B cell (primary cell): ENCODE measurements around the gene RPS5. TPM values are rescaled to one million over a fixed set of nuclear protein-coding genes. Genes with fewer than 3 reads are reported as not detected.

Source experiments
- ATAC-seq: fragments of 200-7000 bp; cut with Tn5 transposase; one replicate; pipeline ENCODE4 v1.10.0; 2021; ENCODE audit warnings: low read depth, mild to moderate bottlenecking, moderate number of reproducible peaks, moderate library complexity
- CTCF ChIA-PET: fragments of 350-600 bp; sonication (Branson Sonifier 250); formaldehyde crosslinking; loops from one replicate; lab custom pipeline; 2021; ENCODE audit warnings: antibody characterized with exemption, inconsistent platforms; lab: Charles Lee
- POLR2A ChIA-PET: fragments of 350-600 bp; sonication (Branson Sonifier 250); formaldehyde crosslinking; loops from one replicate; lab custom pipeline; 2021; ENCODE audit warnings: antibody characterized with exemption; lab: Charles Lee
- DNase-seq: peaks from one replicate; pipeline ENCODE4 v3.0.0; 2013
- H2AFZ ChIP-seq: 2 replicates; pipeline ENCODE4 v1.6.1; 2012; ENCODE audit warnings: mild to moderate bottlenecking, low read depth, low read length; ENCODE audit not compliant: insufficient read depth, poor library complexity, severe bottlenecking
- H3K27ac ChIP-seq, 2 donors: 1 replicate in 1 of 2; 2 replicates in 1 of 2; pipeline ENCODE4 v1.5.1; 2012 to 2013; ENCODE audit warnings: low read length in 2 of 2, mild to moderate bottlenecking in 2 of 2, moderate library complexity in 1 of 2
- H3K27me3 ChIP-seq, 4 experiments: fragments of 200-600 bp in 1 of 4; sonication (generic) in 1 of 4; replicated peaks in 1 of 4; 1 replicate in 2 of 4; 2 replicates in 2 of 4; pipeline versions ENCODE4 v1.6.1 to v1.7.0; 2013 to 2016; ENCODE audit warnings: low read length in 3 of 4, mild to moderate bottlenecking in 2 of 4, mixed read lengths in 1 of 4, moderate library complexity in 1 of 4; ENCODE audit not compliant: insufficient read depth in 4 of 4, control insufficient read depth in 3 of 4; ENCODE audit errors: control extremely low read depth in 1 of 4
- H3K36me3 ChIP-seq, 2 experiments: replicated peaks in 1 of 2; 1 replicate in 1 of 2; 2 replicates in 1 of 2; pipeline versions ENCODE4 v1.6.1 to v1.7.1; 2013; ENCODE audit warnings: low read length in 1 of 2; ENCODE audit not compliant: insufficient read depth in 2 of 2, control insufficient read depth in 1 of 2; ENCODE audit errors: control extremely low read depth in 1 of 2, extremely low read depth in 1 of 2
- H3K4me1 ChIP-seq, 2 donors: fragments of 200-600 bp in 1 of 2; sonication (generic) in 1 of 2; 1 replicate in 1 of 2; 2 replicates in 1 of 2; pipeline versions ENCODE4 v1.5.1 to v1.6.1; 2013 to 2017; ENCODE audit warnings: low read length in 2 of 2; ENCODE audit not compliant: control insufficient read depth in 2 of 2, insufficient read depth in 2 of 2
- H3K4me2 ChIP-seq: replicated peaks from 2 replicates; pipeline ENCODE3; 2012; ENCODE audit warnings: mild to moderate bottlenecking, low read depth, low read length; ENCODE audit not compliant: poor library complexity, severe bottlenecking
- H3K4me3 ChIP-seq, 5 experiments: fragments of 200-600 bp in 1 of 5; sonication (generic) in 1 of 5; 1 replicate in 3 of 5; 2 replicates in 2 of 5; pipeline versions ENCODE4 v1.5.1 to v1.7.0; 2011 to 2016; ENCODE audit warnings: low read length in 4 of 5, mild to moderate bottlenecking in 4 of 5, low read depth in 2 of 5, control low read depth in 1 of 5, moderate library complexity in 1 of 5; ENCODE audit not compliant: insufficient read depth in 1 of 5; ENCODE audit errors: control extremely low read depth in 1 of 5, extremely low read depth in 1 of 5
- H3K79me2 ChIP-seq: fragments of 200-600 bp; sonication (generic); one replicate; pipeline ENCODE4 v1.6.0; 2016; ENCODE audit warnings: low read length; ENCODE audit not compliant: control insufficient read depth, insufficient read depth
- H3K9ac ChIP-seq: fragments of 200-600 bp; sonication (generic); 2 replicates; pipeline ENCODE4 v1.6.1; 2017; ENCODE audit warnings: mild to moderate bottlenecking, low read length, moderate library complexity
- H3K9me3 ChIP-seq, 3 donors: one replicate each; pipeline versions ENCODE4 v1.6.1 to v1.7.1; 2013; ENCODE audit warnings: low read length in 2 of 3; ENCODE audit not compliant: control insufficient read depth in 2 of 3, insufficient read depth in 1 of 3; ENCODE audit errors: control extremely low read depth in 1 of 3
- H4K20me1 ChIP-seq: 2 replicates; pipeline ENCODE4 v1.6.0; 2012; ENCODE audit warnings: mild to moderate bottlenecking, low read length; ENCODE audit not compliant: insufficient read depth, control insufficient read depth, poor library complexity, severe bottlenecking
- H3K27ac Mint-ChIP-seq: one replicate; pipeline ENCODE4 v1.8.0; 2021; ENCODE audit warnings: mixed read lengths
- H3K27me3 Mint-ChIP-seq: one replicate; pipeline ENCODE4 v1.8.0; 2021; ENCODE audit warnings: mixed read lengths
- H3K4me1 Mint-ChIP-seq: one replicate; pipeline ENCODE4 v1.8.0; 2021; ENCODE audit warnings: mixed read lengths
- H3K4me3 Mint-ChIP-seq: one replicate; pipeline ENCODE4 v1.8.0; 2021; ENCODE audit warnings: mixed read lengths
- H3K9me3 Mint-ChIP-seq: one replicate; pipeline ENCODE4 v1.8.0; 2022; ENCODE audit warnings: mixed read lengths; ENCODE audit not compliant: insufficient read depth
- EZH2 ChIP-seq: IDR thresholded peaks from 2 replicates; pipeline ENCODE4 v1.6.1; 2012; ENCODE audit warnings: borderline replicate concordance, low read depth, mild to moderate bottlenecking, moderate library complexity, low read length; ENCODE audit not compliant: insufficient read depth, poor library complexity, severe bottlenecking
- WGBS: methylation state at CpG from one replicate; pipeline ENCODE4 v1.1.5; 2013; ENCODE audit warnings: missing lambda C conversion rate; ENCODE audit not compliant: insufficient coverage; 5-methylcytosine and 5-hydroxymethylcytosine counted together
- intact Hi-C: fragments of 100-400 bp; cut with micrococcal nuclease; formaldehyde crosslinking; loops from one replicate; pipeline ENCODE4 v1.10.0; 2022
- polyA plus RNA-seq: library from polyadenylated mRNA; depleted of rRNA; stranded (reverse); fragments of >200 nt; gene quantifications from 2 replicates; pipeline ENCODE4 v1.2.3, GENCODE V29; 2012
- total RNA-seq, 2 donors: library from RNA; stranded (reverse); fragments of 120-200 nt in 1 of 2; gene quantifications; 1 replicate in 1 of 2; 2 replicates in 1 of 2; pipeline versions ENCODE4 v1.2.3 to v1.2.4, GENCODE V29; 2013 to 2022
- TF ChIP-seq, protein P1 (sequence below): fragments of 200-600 bp; IDR thresholded peaks from one replicate; pipeline ENCODE4 v1.8.0; 2022; ENCODE audit warnings: antibody characterized with exemption, mild to moderate bottlenecking

RPS5 gene
- total and polyA plus RNA-seq, 2 donors (not counting 1 experiment from before 2014, with no cell fraction given): 1,311 to 4,330 TPM

DNA sequence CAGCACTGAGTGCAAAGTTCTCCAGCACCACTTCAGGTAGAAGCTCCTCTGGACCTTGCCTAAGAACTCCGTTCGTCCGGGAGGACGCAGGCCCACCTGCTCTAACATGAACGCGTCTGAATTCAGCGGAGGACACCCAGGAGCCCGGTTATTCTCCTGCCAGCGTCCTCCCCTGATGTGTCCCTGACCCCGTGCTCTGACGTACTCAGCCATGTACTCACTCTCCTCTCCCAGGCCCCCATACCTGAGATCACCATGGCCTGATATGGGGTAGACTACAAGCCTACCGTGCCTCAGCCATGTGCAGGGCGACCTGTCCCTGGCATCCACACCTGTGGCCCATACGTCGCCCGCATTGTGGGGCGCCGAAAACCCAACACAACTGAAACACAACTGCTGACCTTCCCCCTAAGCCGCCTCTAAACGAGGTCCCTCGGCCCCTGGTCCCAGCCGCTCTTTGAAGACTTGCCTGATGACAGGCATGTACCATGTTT is 20.6 kb downstream of the RPS5 start:
- peak overlapping the region; percentile 82 to 93 for H3K27ac ChIP-seq
- ATAC-seq (no peak), DNase-seq (no peak)
- intact Hi-C loops: loop anchor here (1.0 to 5.0 kb wide), 12 partner anchors 26 to 225 kb away; partner anchors contain the start of genes ERVK3-1, MZF1, ZNF132 and ZNF274
- peaks cover 5% of the 10 kb centered on the region for H3K79me2 ChIP-seq
- peaks cover 33% of the 10 kb centered on the region for H3K4me1 Mint-ChIP-seq
- H2AFZ ChIP-seq: peak overlapping the region; percentile 81
- H3K9me3 Mint-ChIP-seq: no peaks in the 10 kb centered on the region
- H3K27me3 Mint-ChIP-seq: no peaks in the 10 kb centered on the region
- 30% methylated on average over 22 of the region's 22 CpGs for WGBS
- no peaks in the 10 kb centered on the region for H3K36me3 ChIP-seq
- H3K27ac Mint-ChIP-seq: peak overlapping the region; percentile 98
- H3K9ac ChIP-seq: peak overlapping the region; percentile 91
- POLR2A ChIA-PET: interaction anchor here (1.0 to 1.9 kb wide), 2 partner anchors 32 to 45 kb away, joined by 5 to 9 read pairs; partner anchors contain the start of genes ZNF132 and ZNF497
- H3K4me3 Mint-ChIP-seq: peak overlapping the region; percentile 97
- no peak for TF ChIP-seq EZH2
- TF ChIP-seq, protein P1, sequence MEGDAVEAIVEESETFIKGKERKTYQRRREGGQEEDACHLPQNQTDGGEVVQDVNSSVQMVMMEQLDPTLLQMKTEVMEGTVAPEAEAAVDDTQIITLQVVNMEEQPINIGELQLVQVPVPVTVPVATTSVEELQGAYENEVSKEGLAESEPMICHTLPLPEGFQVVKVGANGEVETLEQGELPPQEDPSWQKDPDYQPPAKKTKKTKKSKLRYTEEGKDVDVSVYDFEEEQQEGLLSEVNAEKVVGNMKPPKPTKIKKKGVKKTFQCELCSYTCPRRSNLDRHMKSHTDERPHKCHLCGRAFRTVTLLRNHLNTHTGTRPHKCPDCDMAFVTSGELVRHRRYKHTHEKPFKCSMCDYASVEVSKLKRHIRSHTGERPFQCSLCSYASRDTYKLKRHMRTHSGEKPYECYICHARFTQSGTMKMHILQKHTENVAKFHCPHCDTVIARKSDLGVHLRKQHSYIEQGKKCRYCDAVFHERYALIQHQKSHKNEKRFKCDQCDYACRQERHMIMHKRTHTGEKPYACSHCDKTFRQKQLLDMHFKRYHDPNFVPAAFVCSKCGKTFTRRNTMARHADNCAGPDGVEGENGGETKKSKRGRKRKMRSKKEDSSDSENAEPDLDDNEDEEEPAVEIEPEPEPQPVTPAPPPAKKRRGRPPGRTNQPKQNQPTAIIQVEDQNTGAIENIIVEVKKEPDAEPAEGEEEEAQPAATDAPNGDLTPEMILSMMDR: no peak
- peaks cover 0 to 3% (median 0%) of the 10 kb centered on the region in 3 donors for H3K9me3 ChIP-seq
- no peaks in the 10 kb centered on the region for H4K20me1 ChIP-seq
- H3K4me3 ChIP-seq: peak overlapping the region; percentile 58 to 93 (median 83)
- CTCF ChIA-PET: interaction anchor here (1.2 to 1.8 kb wide), 2 partner anchors 45 to 112 kb away, joined by 4 to 6 read pairs; partner anchors contain the start of genes ZBTB45 and ZNF497
- no peaks in the 10 kb centered on the region for H3K27me3 ChIP-seq
- peaks cover 11 to 20% of the 10 kb centered on the region in 2 donors for H3K4me1 ChIP-seq
- H3K4me2 ChIP-seq: peak overlapping the region; percentile 85
